Suppressor macrophage treated with lipopolysaccharide for 1 hour (primary cell): ENCODE data around the gene EN2.

Experiments
- DNase-seq, 3 donors: peaks; one replicate each; pipeline ENCODE4 v3.0.0-alpha.2; 2020 to 2022

EN2 gene

GRCh38 chr7:155488483-155489127, 30.7 kb downstream of the EN2 start:
- DNase-seq, result no peak

DNA sequence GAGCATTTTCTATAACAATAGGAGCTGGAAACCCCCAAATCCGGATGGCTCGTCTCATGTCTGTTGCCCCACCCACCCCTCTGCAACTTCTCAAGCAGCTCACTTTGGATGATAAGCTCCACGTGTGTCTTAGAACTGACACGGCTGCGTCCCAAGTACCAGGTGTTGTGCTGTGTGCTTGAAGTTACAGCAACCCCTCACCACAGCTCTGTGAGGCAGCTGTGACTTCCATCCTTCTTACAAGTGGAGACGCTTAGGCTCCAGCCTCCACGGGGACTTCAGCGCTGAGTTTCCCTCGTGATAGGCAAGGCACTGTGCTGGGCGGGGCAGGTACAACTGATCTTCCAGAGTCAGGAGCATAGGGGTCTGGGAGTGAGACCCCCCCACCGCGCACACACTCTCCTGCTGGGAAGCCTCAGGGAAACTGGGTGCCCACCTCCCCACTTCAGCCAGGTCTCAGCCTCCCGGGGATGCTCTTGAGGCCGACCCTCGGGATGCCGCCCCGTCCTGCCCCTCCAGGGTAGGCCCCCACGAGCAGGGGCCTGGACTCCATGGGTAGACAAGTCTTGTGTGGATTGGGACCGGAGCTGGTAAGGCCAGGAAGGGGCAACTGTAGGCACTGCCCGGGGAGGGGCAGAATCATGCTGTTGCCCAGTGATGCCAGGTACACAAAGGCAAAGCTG, 31.4 kb downstream of the EN2 start:
- no peak for DNase-seq

DNA sequence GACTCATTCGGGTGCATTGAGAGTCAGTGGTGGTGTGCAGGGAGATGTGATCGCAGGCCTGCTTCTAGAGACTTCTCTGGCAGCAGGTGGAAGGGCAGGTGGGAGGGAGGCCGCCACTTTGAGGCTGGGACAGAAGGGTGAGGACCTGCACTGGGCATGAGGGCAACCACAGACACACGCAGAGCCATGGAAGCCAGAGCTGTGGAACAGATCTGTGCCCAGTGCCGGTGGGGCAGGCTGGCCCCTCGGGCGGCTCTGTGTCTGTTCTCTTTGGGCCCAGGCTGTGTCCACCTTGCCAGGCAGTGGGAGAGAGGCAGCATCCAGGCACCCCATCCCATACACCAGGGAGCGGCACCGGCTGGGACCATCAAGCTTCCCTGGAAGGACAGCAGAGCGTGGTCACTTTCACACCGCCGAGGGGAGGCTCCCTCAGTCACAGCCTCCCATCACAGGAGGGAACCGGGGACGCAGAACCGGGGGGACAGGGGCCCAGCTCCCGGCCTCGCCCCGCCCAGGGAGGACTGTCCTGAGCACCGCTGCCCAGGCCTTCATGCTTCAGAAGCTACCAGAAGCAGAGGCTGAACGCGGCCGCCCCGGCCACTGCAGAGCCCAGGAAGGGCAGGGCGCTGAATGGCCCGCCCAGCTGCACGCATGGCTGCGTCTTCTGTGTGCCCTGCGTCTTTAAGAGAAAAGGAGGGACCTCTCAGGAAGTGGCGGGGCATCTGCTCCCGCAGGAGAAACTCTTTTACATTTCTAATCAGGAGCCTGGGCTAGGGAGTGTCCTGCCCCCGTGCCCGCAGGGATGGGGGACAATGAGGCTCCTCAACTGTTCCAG, 32.1 kb downstream of the EN2 start:
- no peak for DNase-seq

DNA sequence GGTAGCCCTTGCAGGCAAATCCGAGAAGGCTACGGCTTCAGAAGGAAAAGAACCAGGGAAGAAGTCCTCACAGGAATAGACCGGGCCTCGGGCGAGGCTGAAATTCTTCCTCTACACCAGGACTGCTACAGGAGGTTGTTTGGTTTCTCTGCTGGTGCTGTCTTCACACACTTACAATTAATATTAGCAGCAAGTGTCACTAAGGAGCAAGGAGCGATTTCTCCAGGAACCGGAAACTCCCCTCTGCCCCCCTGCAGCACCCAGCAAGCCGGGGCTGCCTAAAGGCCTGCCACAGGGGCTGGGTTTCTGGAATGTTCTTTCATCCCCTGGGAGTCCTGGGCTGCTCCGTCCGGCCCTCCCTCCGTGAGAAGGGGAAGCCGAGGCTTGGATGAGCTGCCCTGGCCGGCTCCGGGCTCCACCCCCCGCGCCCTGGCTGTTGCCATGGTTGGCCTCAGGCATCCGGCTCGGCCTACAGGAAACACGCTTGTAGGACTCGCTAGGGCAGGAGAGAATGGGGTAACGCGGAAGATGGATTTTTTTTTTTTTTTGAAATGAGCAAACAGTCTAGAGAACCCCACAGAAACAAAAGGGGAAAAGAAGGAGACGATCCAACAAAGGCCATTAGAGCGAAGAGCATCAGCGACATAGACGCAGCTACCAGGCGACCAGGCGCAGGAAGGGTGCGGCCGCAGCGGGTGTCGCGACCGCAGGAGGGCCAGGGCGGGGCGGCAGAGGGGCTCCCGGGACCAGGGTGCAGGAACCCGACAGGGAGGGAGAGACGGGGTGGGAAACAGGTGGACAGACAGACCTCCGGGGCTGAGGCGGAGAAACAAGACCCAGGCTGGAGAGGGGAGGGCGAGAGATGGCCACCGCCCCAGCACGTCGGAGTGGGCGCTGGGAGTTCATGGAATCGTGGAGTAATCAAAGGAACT, 33.0 kb downstream of the EN2 start:
- peak in 2 of 3 donors; percentile 39 to 62 for DNase-seq

DNA sequence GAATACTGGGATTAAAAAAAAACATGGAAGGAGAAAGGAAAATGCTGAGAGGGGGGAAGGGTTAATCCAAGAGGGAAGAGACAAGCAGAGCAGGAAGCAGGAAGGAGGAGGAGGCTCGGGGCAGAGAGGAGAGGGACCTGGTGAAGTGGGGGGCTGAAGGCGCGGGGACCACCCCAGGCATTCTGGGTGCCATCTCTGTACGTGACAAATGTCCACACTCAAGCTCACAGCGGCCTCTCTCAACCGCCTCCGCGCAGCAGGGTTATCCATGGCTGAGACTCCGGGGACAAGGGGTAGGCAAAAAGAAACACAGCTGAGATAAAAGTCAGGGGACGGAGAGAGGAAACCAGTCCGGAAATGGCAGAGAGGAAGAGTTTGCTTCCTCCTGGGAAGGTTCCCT, 33.9 kb downstream of the EN2 start:
- DNase-seq, result no peak

- no peak for DNase-seq
Observed at GRCh38 chr7:155493744-155494538, 36.0 kb downstream of the EN2 start.

GRCh38 chr7:155494551-155494950, 36.6 kb downstream of the EN2 start:
- DNase-seq, result no peak

DNA sequence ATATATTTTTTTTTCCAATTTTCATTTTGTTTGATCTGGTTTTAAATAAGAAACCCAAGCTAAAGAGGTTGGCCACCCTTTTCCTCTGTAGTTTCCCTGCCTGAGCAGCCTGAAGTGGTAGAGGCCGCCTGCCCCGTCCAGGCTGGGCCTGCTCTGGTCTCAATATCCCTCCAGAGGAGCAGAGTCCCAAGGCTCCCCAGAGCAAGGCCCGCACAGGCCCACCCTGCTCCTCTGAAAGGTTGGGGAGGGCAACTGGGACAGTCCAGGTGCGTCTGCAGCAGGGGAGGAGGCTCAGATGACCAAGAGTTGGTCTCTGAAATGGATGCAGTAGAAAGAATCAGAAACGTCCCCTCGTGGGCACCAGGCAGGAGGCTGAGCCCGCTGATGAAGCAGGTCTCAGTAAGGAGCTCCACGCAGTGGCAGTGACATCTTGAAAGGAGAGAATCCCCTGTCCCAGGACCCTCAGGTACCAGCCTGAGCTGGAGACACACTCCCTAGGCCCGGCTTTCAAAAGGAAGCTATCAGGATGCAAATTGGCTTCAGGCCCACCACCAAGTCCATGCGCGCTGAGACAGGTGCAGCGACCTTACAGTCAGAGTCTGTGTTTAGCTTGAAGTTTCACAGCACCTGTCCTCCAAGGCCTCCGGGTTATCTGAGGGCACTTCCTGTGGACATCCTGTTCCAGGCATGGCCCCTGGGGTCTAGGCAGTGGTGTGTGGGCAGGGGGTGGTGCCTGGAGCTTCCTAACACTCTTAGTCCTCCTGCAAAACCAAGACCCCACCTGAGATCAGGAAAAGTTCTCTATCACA, 37.7 kb downstream of the EN2 start:
- no peak for DNase-seq

GRCh38 chr7:155496267-155497005, 38.5 kb downstream of the EN2 start:
- DNase-seq, result no peak

DNA sequence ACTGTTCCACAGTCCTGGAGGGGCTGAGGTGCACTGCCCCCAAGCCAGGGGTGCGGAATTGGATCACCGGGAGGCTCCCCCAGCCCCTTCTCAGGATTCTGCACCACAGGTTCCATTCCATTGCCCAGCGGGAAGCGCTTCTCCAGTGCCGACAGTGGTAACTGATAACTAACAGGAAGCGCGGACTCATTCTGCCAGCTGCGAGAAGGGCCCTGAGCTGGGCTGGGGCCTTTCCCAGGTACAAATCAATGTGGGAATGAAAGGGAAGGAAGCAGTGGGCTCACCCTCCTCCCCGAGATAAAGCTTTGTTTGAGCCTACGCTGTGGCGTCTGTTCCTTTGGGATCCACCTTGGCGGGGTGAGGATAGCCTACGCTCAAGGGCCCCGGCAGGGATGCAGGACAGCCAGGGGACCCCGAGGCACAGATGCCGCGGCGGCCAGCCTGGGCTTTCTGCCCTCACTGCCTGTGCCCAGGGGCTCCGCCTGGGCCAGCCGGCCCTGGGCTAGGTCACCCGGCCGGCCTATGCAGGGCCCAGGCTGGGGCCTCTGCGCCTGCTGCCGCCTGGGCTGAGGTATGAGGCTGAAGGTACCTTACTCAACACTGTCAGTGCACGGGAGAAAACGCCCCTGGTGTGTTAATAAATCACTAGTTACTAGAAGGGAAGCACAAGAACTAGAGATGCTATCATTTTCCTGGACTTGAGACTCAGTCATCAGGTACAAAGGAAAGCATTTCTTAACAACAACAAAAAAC, 39.4 kb downstream of the EN2 start:
- no peak for DNase-seq

DNA sequence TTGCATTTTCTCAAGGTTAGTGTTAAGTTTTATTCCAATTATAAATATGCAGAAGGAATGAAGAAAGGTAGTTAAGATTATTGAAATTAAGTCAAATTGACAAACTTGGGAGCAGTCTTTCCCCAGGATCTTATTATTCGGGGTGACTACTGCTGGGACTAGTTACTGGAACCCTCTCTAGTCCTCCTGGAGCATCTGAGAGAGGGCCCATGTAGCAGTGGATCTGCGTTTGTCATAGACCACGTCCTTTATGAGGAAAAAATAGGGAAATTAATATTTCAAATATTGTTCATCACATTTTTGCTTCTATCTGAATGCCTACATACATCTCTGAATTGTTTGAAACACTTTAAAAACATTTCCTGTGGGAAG, 47.5 kb downstream of the EN2 start:
- no peak for DNase-seq

GRCh38 chr7:155506854-155507337, 49.0 kb downstream of the EN2 start:
- DNase-seq, result peak in 1 of 3 donors; percentile 10

DNA sequence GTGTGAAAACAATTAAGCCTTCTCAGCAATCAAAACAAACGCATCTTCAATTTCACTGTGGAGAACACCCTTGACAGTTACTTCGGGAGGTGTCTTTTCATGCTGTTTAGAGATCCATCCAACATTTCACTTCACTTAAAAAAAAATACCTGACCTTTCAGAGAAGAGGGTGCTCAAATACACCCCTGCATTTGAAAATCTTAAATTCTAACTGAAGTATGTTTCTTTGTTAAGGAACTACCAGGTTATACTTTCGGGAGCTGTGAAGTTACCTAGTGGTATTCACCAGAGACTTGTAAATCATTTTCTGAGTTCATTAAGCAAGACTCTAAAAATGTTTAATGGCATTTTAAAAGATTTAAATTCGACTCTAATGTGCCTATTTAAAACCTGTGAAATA, 49.6 kb downstream of the EN2 start:
- DNase-seq, result no peak

- DNase-seq, result no peak
Observed at GRCh38 chr7:155508376-155509358, 50.7 kb downstream of the EN2 start.

GRCh38 chr7:155509359-155509724, 51.4 kb downstream of the EN2 start:
- no peak for DNase-seq

DNA sequence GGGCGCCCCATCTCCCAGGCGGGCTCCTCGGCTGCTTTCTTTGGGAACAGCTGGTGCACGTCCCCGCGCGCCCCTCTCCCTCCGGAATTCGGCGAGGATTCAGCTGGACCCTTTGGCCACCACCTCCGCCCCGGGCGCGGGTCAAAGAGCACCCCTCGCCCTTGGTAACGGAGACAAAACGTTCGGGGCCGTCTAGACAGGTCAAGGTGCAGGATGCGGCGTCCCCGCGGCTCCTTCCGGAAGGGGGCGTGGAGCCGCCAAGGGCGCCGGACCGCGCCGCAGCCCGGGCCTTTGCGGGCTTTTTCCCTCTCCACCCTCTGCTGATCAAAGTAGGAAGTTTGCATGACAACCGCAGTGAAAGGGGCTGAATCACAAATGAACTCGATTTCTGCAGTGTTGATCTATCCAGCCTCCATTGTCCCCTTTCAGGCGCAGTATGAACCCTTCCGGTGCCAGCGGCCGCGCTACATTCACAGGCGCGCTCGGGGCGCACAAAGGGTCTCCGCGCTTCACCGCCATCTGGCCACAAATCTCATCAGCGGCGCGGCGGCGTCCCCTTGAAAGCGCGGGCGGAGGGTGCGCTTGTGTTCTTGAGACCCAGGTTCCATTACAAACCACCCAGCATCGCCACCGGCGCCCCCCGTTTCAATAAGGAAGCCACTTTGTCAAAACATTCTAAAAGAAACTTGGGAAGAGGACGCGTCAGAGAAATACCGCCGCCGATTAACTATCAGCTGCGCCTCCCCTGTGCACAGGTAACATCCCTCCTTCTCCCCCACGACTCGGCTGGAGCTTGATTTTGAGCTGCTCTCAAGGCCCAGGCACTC, 52.0 kb downstream of the EN2 start:
- DNase-seq, result peak; percentile 22 to 26 (median 23)
